A204.1 (cell line): ENCODE results near the gene HSD17B2.
A peak's percentile ranks its signal among the peaks of the same experiment; 100 is the strongest.
"Not testable (repeated sequence)": the region's sequence is repeated elsewhere in the genome, so short reads cannot be mapped to it uniquely, and the experiment has no call there.

Experiments
- FAIRE-seq: peaks from 2 replicates; lab custom pipeline; 2012; peaks lifted over from hg19 to GRCh38; lab: Jason Lieb, UNC

Gene HSD17B2

GRCh38 chr16:82034981-82035612 is at the start of gene HSD17B2:
TSS of gene HSD17B2 (plus strand) at chr16:82035253. CDS start at chr16:82035425, 172 bp downstream.
- no peak for FAIRE-seq

DNA sequence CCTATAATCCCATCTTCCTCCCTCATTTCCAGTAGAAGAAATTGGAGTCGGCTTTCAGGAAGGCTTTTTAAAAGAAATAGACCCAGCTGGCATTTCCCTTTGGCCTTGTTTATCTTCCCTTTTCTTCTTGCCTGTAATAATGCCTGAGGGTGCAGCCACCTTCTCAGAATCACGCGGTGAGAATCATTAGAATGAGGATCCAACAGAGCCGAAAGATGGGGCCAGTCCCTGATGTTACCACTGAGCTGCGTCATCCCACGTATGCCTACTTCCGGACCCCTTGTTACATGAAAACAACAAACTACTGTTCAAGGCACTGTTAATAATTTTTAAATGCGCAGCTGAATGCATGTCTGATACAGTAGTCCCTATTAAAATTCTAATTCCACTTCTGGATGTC is 47.9 kb upstream of the HSD17B2 start:
- FAIRE-seq: no peak

DNA sequence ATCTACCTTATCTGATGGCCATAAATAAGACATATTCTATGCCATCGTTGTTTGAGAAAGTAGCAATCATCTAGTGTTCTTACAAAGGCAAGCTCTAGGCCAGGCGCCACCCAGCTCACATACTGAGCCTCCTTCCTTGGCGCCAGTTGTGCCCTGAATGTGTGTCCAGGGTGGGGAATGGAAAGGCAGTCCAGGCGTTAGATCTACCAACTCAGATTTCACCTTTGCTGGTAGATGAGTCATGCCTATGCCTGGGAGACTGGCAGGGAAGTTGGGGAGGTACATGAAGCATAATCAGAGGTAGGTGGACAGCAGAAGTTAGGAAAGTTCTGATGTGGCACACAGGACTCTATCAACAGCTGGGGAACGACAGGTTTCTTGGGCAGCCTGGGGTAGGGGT is 47.3 kb upstream of the HSD17B2 start:
- no peak for FAIRE-seq

DNA sequence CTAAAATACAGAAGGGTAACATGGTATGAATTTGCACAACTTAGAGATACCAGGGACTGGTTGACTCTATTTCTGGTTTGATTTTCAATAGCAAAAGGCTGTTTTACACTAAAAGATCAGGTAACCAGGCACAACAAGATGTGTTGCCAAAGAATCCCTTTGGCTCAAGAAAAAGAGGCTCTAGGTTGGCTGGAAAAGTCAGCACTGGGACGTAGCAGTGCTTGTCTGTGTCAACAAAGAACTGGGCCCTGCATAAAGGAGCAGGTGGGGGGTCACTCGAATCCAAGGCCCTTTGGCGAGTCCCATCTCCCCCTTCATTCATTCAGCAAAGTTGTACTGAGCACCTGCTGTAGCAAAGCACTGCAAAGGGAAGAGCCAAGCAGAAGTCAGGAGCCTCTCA is 42.2 kb upstream of the HSD17B2 start:
- no peak for FAIRE-seq

DNA sequence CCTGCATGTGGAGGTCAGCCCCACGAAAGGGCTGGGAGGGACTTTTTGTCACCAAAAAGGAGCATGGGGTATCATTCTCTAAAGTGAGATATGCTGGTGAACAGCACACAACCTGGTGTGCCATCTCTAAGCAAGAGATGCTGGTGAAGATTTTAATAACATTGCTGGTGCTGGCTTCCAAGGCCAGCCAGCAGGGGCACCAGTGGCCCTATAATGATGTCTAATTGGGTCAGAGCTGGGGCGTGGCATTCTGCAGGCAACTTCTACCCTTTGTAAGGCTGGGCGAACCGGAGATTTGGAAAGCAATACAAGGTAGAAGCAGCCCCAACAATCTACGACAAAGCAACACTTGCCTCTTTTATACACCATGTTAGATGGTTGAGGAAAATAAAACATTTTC is 40.6 kb upstream of the HSD17B2 start:
- no peak for FAIRE-seq

DNA sequence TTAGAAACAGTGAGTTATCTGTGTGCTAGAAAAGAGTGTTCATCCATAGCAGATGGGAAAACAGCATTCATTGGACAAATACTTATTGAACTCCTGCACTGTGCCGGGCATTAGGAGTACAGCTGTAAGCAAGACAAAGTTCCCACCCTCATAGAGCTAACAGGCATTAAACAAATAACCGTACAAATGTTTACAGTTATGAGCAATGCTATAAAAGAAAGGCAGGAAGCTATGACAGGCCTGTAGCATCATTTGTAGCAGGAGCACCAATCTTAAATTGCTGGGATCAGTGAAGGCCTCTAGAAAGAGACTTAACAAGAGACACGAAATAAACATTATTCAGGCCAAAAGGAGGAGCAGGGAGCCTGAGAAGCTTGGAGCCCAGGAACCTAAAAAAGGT is 39.4 kb upstream of the HSD17B2 start:
- FAIRE-seq: no peak

- peak; percentile 83 for FAIRE-seq
Observed at GRCh38 chr16:81996664-81997509, 38.2 kb upstream of the HSD17B2 start.

DNA sequence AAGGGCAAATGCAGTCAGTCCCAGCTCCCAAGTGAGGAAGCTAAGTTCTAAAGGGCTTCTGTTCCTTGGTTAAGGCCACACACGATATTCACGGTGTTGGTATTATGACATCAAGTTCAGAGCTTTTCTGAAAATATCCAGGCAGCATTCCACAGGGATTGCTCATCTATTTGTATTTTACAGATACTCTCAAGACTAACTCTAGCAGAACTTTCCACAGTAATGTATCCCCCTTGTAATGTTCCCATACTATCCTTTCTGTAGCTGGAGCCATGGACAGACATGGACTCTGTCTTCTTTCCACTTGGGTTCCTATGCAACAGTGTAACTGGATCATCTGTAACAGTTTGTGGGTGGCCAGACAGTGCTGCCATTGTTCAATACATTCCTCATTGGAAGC is 37.3 kb upstream of the HSD17B2 start:
- FAIRE-seq: no peak

DNA sequence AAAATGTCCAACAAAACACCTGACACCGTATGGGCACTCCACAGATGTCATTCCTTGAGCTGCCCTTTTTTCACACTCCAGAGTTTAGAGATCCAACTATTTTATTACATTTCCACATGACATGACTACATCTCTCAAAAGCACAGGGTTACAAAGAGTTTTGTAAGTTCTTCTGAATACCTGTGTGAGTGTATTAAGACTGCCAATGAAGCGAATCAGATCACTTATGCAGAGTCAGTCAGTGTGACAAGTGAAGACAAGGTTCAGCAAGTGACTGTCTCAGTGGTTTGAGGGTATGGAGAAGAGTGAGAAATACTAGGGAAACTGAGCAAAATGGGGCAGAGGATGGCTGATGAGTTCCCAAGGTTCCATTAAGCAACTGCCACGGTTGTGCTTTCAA is 32.2 kb upstream of the HSD17B2 start:
- no peak for FAIRE-seq

DNA sequence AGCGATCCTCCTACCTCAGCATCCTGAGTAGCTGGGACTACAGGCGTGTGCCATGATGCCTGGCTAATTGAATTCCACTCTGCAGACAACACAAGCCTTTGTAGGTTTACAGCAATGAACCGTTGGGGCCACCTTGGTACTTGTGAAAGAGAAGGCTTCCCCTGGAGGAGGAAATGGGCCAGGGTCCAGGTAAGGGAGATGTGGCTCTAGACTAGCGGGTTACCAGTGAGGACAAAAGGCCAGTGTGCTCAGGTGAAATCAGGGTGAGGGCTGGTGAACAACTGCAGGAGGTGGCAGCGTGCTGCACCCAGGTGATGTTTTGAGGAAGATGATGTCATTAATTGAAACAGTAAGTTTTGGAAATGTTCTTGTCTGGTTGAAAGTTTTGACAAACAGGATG is 30.5 kb upstream of the HSD17B2 start:
- no peak for FAIRE-seq

DNA sequence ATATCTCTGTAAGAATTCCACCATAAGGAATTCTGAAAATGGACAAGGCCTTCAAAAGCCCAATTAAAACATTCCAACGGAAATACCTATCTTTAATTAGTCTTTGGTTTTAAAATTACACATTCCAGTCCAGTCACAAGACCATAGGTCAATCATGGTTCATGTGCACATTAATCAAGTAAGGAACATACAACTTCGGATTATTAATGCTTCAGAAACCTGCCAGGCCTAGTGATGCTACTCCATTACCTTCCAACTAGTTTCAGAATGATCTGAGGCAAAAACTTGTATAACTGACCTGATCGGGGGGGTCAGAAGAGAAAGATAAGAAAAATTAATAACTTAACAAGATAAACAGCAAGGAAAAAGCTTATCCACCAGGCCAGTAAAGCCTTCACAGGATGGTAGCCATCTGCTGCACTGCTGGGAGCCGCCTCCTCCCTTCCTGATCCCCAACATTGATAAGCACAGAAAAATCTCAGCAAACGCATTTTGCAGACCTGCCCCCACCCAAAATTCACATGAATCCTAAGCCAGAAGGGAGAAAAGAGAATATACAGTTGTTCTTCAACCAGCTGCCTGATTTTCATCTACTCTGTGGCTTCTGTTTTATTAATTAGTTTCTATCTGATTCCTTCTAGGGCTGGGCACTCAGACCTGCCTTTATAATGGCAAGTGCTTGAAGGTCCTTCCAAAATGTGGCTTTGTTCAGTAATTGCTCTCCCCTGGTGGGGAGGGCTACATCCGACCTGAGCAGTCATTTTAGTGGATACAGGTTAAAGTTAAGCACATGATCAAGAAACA is 29.8 kb upstream of the HSD17B2 start:
- FAIRE-seq: no peak

DNA sequence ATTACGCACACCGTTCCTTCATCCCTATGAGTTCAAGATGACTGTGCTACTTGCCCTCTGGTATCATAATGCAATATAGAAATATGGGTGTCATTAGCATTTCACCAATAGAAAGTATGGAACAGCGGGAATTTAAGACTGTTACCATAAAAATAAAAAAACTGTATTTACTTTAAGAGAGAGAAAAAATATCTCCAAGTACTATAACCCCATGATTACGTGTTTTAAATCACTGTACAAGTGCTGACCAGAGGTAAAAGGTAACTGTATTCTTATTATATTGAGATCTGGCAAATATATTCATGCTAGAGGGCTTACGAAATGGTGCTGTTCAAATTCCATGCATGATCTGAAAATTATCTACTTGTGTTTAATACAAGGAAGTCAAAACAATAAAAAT is 29.0 kb upstream of the HSD17B2 start:
- FAIRE-seq: no peak

GRCh38 chr16:82007189-82007588 is 27.9 kb upstream of the HSD17B2 start:
- FAIRE-seq: no peak

DNA sequence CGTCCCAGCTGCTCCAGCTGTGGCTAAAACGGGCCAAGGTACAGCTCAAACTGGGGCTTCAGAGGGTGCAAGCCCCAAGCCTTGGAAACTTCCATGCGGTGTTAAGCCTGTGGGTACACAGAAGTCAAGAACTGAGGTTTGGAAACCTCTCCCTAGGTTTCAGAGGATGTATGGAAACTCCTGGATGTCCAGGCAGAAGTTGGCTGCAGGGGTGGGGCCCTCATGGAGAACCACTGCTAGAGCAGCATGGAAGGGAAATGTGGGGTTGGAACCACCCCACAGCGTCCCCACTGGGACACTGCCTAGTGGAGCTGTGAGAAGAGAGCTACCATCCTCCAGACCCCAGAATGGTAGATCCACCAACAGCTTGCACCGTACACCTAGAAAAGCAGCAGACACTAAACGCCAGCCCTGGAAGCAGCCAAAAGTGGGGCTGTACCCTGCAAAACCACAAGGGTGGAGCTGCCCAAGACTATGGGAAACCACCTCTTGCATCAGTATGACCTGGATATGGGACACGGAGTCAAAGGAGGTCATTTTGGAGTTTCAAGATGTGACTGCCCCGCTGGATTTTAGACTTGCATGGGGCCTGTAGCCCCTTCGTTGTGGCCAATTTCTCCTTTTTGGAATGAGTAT is 26.0 kb upstream of the HSD17B2 start:
- no peak for FAIRE-seq

GRCh38 chr16:82009789-82010188 is 25.3 kb upstream of the HSD17B2 start:
- not testable (repeated sequence) for FAIRE-seq

DNA sequence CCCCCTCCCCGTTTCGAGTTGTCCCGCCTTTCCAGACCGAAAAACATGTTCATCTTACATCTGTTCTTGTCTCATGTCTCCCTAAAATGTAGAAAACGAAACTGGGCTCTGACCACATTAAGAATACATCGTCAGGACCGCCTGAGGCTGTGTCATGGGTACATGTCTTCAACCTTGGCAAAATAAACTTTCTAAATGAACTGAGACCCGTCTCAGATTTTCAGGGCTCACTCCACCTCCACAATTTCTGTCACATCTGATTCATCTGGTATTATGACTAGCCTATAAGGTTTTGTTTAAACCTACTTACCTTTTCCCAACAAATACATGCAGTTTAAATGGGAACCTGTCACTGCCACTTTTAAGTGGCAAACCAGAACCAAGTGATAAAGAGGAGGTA is 24.4 kb upstream of the HSD17B2 start:
- FAIRE-seq: no peak

- FAIRE-seq: no peak
Observed at GRCh38 chr16:82011199-82011641, 23.8 kb upstream of the HSD17B2 start, which contains the start of gene SDR42E1. TSS of gene SDR42E1 (minus strand) at chr16:82011470. CDS start at chr16:82000858, 10,612 bp downstream.

- no peak for FAIRE-seq
Observed at GRCh38 chr16:82013139-82013538, 21.9 kb upstream of the HSD17B2 start.

- peak; percentile 97 for FAIRE-seq
Observed at GRCh38 chr16:82016263-82016662, 18.8 kb upstream of the HSD17B2 start.

GRCh38 chr16:82016964-82017363 is 18.1 kb upstream of the HSD17B2 start:
- FAIRE-seq: no peak

- FAIRE-seq: no peak
Observed at GRCh38 chr16:82017911-82018568, 17.0 kb upstream of the HSD17B2 start.

DNA sequence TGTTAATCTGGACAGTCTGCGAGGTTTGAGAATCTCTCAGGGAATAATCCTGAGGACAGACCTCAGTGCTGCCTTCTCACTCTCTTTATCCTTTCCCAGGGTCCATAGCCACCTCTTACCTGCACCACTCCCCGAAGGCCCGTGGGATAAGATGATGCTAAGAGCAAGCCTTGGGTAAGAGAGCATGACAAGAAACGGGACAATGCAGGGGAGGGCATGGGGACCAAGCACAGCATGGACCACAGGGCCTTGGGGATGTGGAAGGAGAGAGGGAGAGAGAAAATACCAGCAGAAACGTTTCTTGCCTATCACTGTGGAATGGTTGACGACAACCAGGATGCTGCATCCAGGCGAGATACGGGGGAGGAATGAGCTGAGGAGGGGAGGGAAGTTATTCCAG is 15.5 kb upstream of the HSD17B2 start:
- FAIRE-seq: no peak
